ENCODE data around the gene NOD1. TPM values are rescaled to one million over a fixed set of nuclear protein-coding genes. Genes with fewer than 3 reads are reported as not detected.

NOD1 gene
- total and polyA plus RNA-seq, 2 donors (not counting 1 experiment from before 2014, with no cell fraction given) = 20.6 to 28.8 TPM

- TF ChIP-seq CTCF (IDR thresholded peaks at IDR 0.05) (no peak), EZH2 (IDR thresholded peaks at IDR 0.05; ENCODE audit: borderline replicate concordance, insufficient read depth, low read depth, low read length, poor library complexity, severe bottlenecking) (no peak)
- no peaks in the 10 kb centered on the region for H3K9me3 ChIP-seq (ENCODE audit: control extremely low read depth in 1 of 3, control insufficient read depth in 2 of 3, insufficient read depth in 1 of 3, low read length in 2 of 3)
- DNase-seq (no peak), ATAC-seq (ENCODE audit: low read depth) (no peak)
- no peak overlapping the region for H2AFZ ChIP-seq (ENCODE audit: insufficient read depth, low read depth, low read length, poor library complexity, severe bottlenecking)
- no peaks in the 10 kb centered on the region for H3K9me3 Mint-ChIP-seq (ENCODE audit: insufficient read depth)
- ChIA-PET POLR2A (no interaction called here), CTCF (interaction anchor here (1.1 to 1.7 kb wide), 2 partner anchors 11 to 27 kb away, joined by 6 to 7 read pairs; no protein-coding TSS in a partner anchor)
- H3K4me1 ChIP-seq (ENCODE audit: control insufficient read depth in 2 of 2, insufficient read depth in 2 of 2, low read length in 2 of 2) = peaks cover 6% of the 10 kb centered on the region in 2 donors
- no peak overlapping the region for H3K27ac Mint-ChIP-seq
- H3K27me3 ChIP-seq (replicated peaks in 1 of 4; ENCODE audit: control extremely low read depth in 1 of 4, control insufficient read depth in 3 of 4, insufficient read depth in 4 of 4, low read length in 3 of 4) = no peaks in the 10 kb centered on the region
- no peaks in the 10 kb centered on the region for H3K36me3 ChIP-seq (replicated peaks in 1 of 2; ENCODE audit: control extremely low read depth in 1 of 2, control insufficient read depth in 1 of 2, extremely low read depth in 1 of 2, insufficient read depth in 2 of 2, low read length in 1 of 2)
- H4K20me1 ChIP-seq (ENCODE audit: control insufficient read depth, insufficient read depth, low read length, poor library complexity, severe bottlenecking) = no peaks in the 10 kb centered on the region
- no peak overlapping the region for H3K4me3 ChIP-seq (ENCODE audit: control extremely low read depth in 1 of 5, extremely low read depth in 1 of 5, insufficient read depth in 1 of 5, low read depth in 2 of 5, low read length in 4 of 5)
- no peak overlapping the region for H3K9ac ChIP-seq (ENCODE audit: low read length)
- peaks cover 11% of the 10 kb centered on the region for H3K4me1 Mint-ChIP-seq
- 100% methylated on average over 1 of the region's 3 CpGs for WGBS (ENCODE audit: insufficient coverage)
- H3K27ac ChIP-seq (ENCODE audit: low read length in 2 of 2) = no peak overlapping the region
- H3K79me2 ChIP-seq (ENCODE audit: control insufficient read depth, insufficient read depth, low read length) = no peaks in the 10 kb centered on the region
- intact Hi-C loops (cut with micrococcal nuclease) = no loop called here
- H3K4me3 Mint-ChIP-seq = no peak overlapping the region
- H3K4me2 ChIP-seq (replicated peaks; ENCODE audit: low read depth, low read length, poor library complexity, severe bottlenecking) = no peak overlapping the region
- no peaks in the 10 kb centered on the region for H3K27me3 Mint-ChIP-seq
Observed at GRCh38 chr7:30522159-30522558, 43.6 kb upstream of the NOD1 start.

- POLR2A ChIA-PET = no interaction called here
- H3K79me2 ChIP-seq (ENCODE audit: control insufficient read depth, insufficient read depth, low read length) = no peaks in the 10 kb centered on the region
- TF ChIP-seq CTCF (IDR thresholded peaks at IDR 0.05) (no peak), EZH2 (IDR thresholded peaks at IDR 0.05; ENCODE audit: borderline replicate concordance, insufficient read depth, low read depth, low read length, poor library complexity, severe bottlenecking) (no peak)
- no peak overlapping the region for H3K27ac Mint-ChIP-seq
- no peaks in the 10 kb centered on the region for H3K27me3 ChIP-seq (replicated peaks in 1 of 4; ENCODE audit: control extremely low read depth in 1 of 4, control insufficient read depth in 3 of 4, insufficient read depth in 4 of 4, low read length in 3 of 4)
- no peak overlapping the region for H3K9ac ChIP-seq (ENCODE audit: low read length)
- H4K20me1 ChIP-seq (ENCODE audit: control insufficient read depth, insufficient read depth, low read length, poor library complexity, severe bottlenecking) = no peaks in the 10 kb centered on the region
- no peaks in the 10 kb centered on the region for H3K9me3 Mint-ChIP-seq (ENCODE audit: insufficient read depth)
- no peaks in the 10 kb centered on the region for H3K36me3 ChIP-seq (replicated peaks in 1 of 2; ENCODE audit: control extremely low read depth in 1 of 2, control insufficient read depth in 1 of 2, extremely low read depth in 1 of 2, insufficient read depth in 2 of 2, low read length in 1 of 2)
- no peaks in the 10 kb centered on the region for H3K9me3 ChIP-seq (ENCODE audit: control extremely low read depth in 1 of 3, control insufficient read depth in 2 of 3, insufficient read depth in 1 of 3, low read length in 2 of 3)
- intact Hi-C loops (cut with micrococcal nuclease) = no loop called here
- no peak for DNase-seq
- H3K27me3 Mint-ChIP-seq = no peaks in the 10 kb centered on the region
- H3K27ac ChIP-seq (ENCODE audit: low read length in 2 of 2) = no peak overlapping the region
- no peak for ATAC-seq (ENCODE audit: low read depth)
- H3K4me3 ChIP-seq (ENCODE audit: control extremely low read depth in 1 of 5, extremely low read depth in 1 of 5, insufficient read depth in 1 of 5, low read depth in 2 of 5, low read length in 4 of 5) = no peak overlapping the region
- CTCF ChIA-PET = interaction anchor here (1.1 to 1.7 kb wide), 2 partner anchors 11 to 28 kb away, joined by 6 to 7 read pairs; no protein-coding TSS in a partner anchor
- whole genome bisulfite sequencing (ENCODE audit: insufficient coverage) = no CpG with 5 or more reads among the region's 1 CpG
- no peak overlapping the region for H2AFZ ChIP-seq (ENCODE audit: insufficient read depth, low read depth, low read length, poor library complexity, severe bottlenecking)
- H3K4me1 Mint-ChIP-seq = peaks cover 11% of the 10 kb centered on the region
- H3K4me1 ChIP-seq (ENCODE audit: control insufficient read depth in 2 of 2, insufficient read depth in 2 of 2, low read length in 2 of 2) = peaks cover 6% of the 10 kb centered on the region in 2 donors
- no peak overlapping the region for H3K4me2 ChIP-seq (replicated peaks; ENCODE audit: low read depth, low read length, poor library complexity, severe bottlenecking)
- H3K4me3 Mint-ChIP-seq = no peak overlapping the region
Observed at GRCh38 chr7:30521532-30521931, 42.9 kb upstream of the NOD1 start.
